Ramos (cell line): ENCODE results near the gene KIF16B.
"Not testable (repeated sequence)": the region's sequence is repeated elsewhere in the genome, so short reads cannot be mapped to it uniquely, and the experiment has no call there.

Experiments
- in situ Hi-C: fragments of 300-500 bp; cut with MboI; formaldehyde crosslinking; loops from one replicate; pipeline ENCODE4 v1.14.3; 2022; ENCODE audit warnings: low sequenced_read_pairs; ENCODE audit not compliant: unreplicated experiment

Gene KIF16B

GRCh38 chr20:16573001-16573965, at the start of gene KIF16B:
Gene KIF16B (minus strand): TSS chr20:16573448. CDS start chr20:16573275, 173 bp downstream.
- in situ Hi-C loops = no loop called here

- in situ Hi-C loops = no loop called here
Observed at GRCh38 chr20:16622501-16622900, 49.3 kb upstream of the KIF16B start.

- in situ Hi-C loops = no loop called here
Observed at GRCh38 chr20:16621435-16622141, 48.3 kb upstream of the KIF16B start.

- in situ Hi-C loops = no loop called here
Observed at GRCh38 chr20:16620961-16621360, 47.7 kb upstream of the KIF16B start.

GRCh38 chr20:16619953-16620352, 46.7 kb upstream of the KIF16B start:
- in situ Hi-C loops = no loop called here

- in situ Hi-C loops = no loop called here
Observed at GRCh38 chr20:16617056-16617455, 43.8 kb upstream of the KIF16B start.

- in situ Hi-C loops = no loop called here
Observed at GRCh38 chr20:16616317-16616716, 43.1 kb upstream of the KIF16B start.

GRCh38 chr20:16615199-16615598, 42.0 kb upstream of the KIF16B start:
- in situ Hi-C loops = no loop called here

- in situ Hi-C loops = no loop called here
Observed at GRCh38 chr20:16613954-16614353, 40.7 kb upstream of the KIF16B start.

GRCh38 chr20:16612706-16613105, 39.5 kb upstream of the KIF16B start:
- in situ Hi-C loops = no loop called here

GRCh38 chr20:16611817-16612216, 38.6 kb upstream of the KIF16B start:
- in situ Hi-C loops = no loop called here

GRCh38 chr20:16609066-16609465, 35.8 kb upstream of the KIF16B start:
- in situ Hi-C loops = no loop called here

- in situ Hi-C loops = no loop called here
Observed at GRCh38 chr20:16608277-16608650, 35.0 kb upstream of the KIF16B start.

- in situ Hi-C loops = no loop called here
Observed at GRCh38 chr20:16607364-16608276, 34.4 kb upstream of the KIF16B start.

- in situ Hi-C loops = no loop called here
Observed at GRCh38 chr20:16606468-16607070, 33.3 kb upstream of the KIF16B start.

GRCh38 chr20:16601047-16601446, 27.8 kb upstream of the KIF16B start:
- in situ Hi-C loops = no loop called here

GRCh38 chr20:16599257-16599656, 26.0 kb upstream of the KIF16B start:
- in situ Hi-C loops = no loop called here

- in situ Hi-C loops = no loop called here
Observed at GRCh38 chr20:16596991-16597390, 23.7 kb upstream of the KIF16B start.

- in situ Hi-C loops = not testable (repeated sequence)
Observed at GRCh38 chr20:16596404-16596803, 23.2 kb upstream of the KIF16B start.

- in situ Hi-C loops = no loop called here
Observed at GRCh38 chr20:16595376-16595775, 22.1 kb upstream of the KIF16B start.
